Measurements from ENCODE around the gene METTL24. TPM values are rescaled to one million over a fixed set of nuclear protein-coding genes. Genes with fewer than 3 reads are reported as not detected.
A peak's percentile ranks its signal among the peaks of the same experiment; 100 is the strongest.

Gene METTL24
- total RNA-seq, 1 donor from 2014 or later, result 28.1 TPM

DNA sequence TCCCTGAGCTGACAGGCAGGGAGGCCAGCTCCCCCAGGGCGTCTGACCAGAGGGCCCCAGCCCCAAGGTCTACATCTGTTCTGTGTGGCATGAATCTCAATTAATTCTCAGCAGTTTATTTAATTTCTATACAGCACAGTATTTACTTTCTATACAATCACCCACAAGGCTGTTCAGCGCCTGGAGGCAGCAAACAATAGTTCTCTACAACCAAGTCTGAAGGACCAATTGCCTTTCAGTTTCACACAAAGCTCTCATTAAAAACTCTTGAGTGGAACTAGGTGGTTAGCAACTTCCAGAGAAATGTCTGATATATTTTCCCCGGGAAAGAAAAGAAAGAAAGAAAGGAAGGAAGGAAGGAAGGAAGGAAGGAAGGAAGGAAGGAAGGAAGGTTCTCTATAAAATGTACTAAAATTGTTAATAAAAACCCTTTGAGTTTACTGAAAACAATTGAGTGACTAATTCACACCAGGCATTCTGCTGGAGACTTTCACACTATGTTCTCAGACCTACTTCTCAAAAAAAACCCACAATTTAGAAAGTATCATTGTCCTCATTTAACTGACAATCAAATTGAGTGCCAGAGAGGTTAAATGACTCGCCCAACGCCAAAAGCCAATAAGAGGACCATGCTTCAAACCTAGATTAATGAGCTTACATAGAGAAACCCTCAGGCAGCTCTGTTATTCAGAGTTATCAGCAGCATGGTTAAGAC is 62.5 kb downstream of the METTL24 start:
- H3K4me3 Mint-ChIP-seq, result no peak overlapping the region
- peaks cover 9% of the 10 kb centered on the region for H3K9me3 Mint-ChIP-seq
- peaks cover 21% of the 10 kb centered on the region for H3K36me3 Mint-ChIP-seq
- H3K4me1 Mint-ChIP-seq, result peaks cover 31% of the 10 kb centered on the region
- no peak for DNase-seq (ENCODE audit: low spot score in 2 of 2, unreplicated experiment in 2 of 2)
- H3K27ac Mint-ChIP-seq, result peak overlapping the region; percentile 92
- TF ChIP-seq, protein P1, sequence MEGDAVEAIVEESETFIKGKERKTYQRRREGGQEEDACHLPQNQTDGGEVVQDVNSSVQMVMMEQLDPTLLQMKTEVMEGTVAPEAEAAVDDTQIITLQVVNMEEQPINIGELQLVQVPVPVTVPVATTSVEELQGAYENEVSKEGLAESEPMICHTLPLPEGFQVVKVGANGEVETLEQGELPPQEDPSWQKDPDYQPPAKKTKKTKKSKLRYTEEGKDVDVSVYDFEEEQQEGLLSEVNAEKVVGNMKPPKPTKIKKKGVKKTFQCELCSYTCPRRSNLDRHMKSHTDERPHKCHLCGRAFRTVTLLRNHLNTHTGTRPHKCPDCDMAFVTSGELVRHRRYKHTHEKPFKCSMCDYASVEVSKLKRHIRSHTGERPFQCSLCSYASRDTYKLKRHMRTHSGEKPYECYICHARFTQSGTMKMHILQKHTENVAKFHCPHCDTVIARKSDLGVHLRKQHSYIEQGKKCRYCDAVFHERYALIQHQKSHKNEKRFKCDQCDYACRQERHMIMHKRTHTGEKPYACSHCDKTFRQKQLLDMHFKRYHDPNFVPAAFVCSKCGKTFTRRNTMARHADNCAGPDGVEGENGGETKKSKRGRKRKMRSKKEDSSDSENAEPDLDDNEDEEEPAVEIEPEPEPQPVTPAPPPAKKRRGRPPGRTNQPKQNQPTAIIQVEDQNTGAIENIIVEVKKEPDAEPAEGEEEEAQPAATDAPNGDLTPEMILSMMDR (IDR thresholded peaks at IDR 0.05; ENCODE audit: unreplicated experiment), result no peak
- H3K27me3 Mint-ChIP-seq (ENCODE audit: low read depth), result no peaks in the 10 kb centered on the region

DNA sequence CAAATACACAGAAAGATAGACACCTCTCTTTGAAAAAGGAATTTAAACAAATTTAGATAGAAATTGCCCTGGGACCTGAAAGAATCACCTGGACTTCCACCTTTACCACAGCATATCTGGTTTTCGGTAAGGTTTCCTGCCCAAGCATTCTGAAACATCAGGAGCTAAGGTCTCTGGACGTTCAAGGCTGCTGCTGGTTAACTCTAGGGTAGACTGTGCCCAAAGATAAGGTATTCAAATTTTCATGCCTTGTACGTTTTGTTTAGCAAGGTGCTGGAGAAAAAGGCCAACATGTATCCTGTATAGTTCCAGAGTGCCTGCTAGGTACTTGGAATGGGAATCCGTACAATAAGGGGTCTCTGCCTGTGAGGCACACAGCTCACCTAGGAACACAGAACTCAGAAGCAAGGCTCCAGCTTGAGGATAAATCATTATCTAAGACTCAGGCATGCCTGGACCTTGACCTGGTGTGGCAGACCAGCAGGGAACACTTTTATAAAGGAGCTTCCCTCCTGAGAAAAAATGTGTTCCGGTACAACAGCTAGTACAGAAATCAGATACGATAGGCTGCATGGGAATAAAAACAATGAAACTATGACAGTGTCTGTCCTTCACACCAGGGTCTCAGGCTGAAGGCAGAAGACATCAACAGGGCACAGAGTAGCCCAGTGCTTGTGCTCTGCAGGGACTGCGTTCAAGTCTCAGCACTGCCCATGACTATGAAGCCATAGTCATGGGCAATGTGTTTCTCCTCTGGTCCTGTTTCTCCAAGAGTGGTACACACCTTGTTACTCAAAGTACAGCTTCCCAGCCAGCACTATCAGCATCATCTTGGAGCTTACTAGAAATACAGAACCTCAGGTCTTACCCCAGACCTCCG is 70.4 kb downstream of the METTL24 start:
- DNase-seq (ENCODE audit: low spot score in 2 of 2, unreplicated experiment in 2 of 2), result no peak
- Mint-ChIP-seq H3K27ac (no peak overlapping the region), H3K27me3 (ENCODE audit: low read depth) (no peaks in the 10 kb centered on the region), H3K4me3 (no peak overlapping the region), H3K4me1 (peaks cover 15% of the 10 kb centered on the region), H3K36me3 (peaks cover 48% of the 10 kb centered on the region), H3K9me3 (peaks cover 23% of the 10 kb centered on the region)
- TF ChIP-seq, protein P1 (IDR thresholded peaks at IDR 0.05; ENCODE audit: unreplicated experiment), result no peak

DNA sequence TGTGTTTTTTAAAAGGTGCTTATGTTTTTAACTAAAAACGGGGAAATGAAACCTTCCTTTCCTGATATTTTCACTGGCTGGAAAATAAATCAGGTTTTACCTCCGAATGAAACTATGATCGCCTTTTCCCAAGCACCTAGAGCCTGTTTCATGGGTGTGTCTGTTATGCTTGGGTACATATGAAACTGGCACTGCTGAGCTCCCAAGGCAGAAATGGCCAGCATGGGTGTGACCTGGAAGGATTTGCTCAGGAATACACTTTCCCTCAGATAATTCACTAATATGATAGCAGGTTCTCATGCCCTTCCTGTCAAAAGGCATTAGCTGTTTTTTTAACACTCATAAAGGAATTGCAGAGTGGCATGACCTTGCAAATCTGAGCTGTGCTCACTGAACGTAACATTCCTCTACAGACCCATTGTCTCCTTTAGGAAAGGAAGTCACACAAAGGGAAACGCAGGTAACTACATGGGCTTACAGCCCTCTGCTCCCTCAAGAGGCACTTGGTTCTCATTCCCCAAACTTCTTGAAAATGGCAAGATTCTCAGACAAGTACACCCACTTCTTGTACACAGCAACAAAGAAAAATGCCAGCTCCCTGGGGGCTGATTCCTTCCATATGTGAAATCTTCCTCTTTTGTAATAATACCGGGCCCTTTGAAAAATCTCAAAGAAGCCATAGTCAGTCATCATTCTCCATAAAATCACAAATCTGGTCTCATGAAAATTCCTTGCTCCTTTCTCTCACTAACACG is 72.7 kb downstream of the METTL24 start:
- no peak overlapping the region for H3K4me3 Mint-ChIP-seq
- TF ChIP-seq, protein P1 (IDR thresholded peaks at IDR 0.05; ENCODE audit: unreplicated experiment), result no peak
- H3K27ac Mint-ChIP-seq, result peak overlapping the region; percentile 58
- peaks cover 14% of the 10 kb centered on the region for H3K9me3 Mint-ChIP-seq
- peaks cover 15% of the 10 kb centered on the region for H3K4me1 Mint-ChIP-seq
- no peak for DNase-seq (ENCODE audit: low spot score in 2 of 2, unreplicated experiment in 2 of 2)
- H3K36me3 Mint-ChIP-seq, result peaks cover 34% of the 10 kb centered on the region
- H3K27me3 Mint-ChIP-seq (ENCODE audit: low read depth), result no peaks in the 10 kb centered on the region

DNA sequence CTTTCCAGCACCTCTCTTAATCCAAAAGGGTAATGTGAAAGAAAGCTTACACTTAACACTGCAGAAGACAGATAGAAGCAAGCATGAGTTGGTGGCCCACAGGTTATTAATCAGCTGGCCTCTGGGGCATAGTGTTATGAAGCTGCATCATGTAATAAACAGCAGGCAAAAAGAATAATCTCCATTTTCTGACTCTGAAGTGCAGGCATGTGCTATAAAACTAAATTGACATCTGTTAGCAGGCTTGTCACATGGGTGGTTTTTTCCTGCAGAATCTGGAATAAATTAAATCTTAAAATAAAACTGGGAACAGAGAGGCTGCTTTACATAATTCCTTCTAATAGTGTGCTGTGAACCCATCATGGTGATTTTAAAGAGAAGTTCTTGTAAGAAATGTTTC is 73.3 kb downstream of the METTL24 start:
- H3K36me3 Mint-ChIP-seq, result peaks cover 33% of the 10 kb centered on the region
- peaks cover 15% of the 10 kb centered on the region for H3K4me1 Mint-ChIP-seq
- H3K27ac Mint-ChIP-seq, result peak overlapping the region; percentile 58
- no peaks in the 10 kb centered on the region for H3K27me3 Mint-ChIP-seq (ENCODE audit: low read depth)
- peaks cover 13% of the 10 kb centered on the region for H3K9me3 Mint-ChIP-seq
- no peak for DNase-seq (ENCODE audit: low spot score in 2 of 2, unreplicated experiment in 2 of 2)
- TF ChIP-seq, protein P1 (IDR thresholded peaks at IDR 0.05; ENCODE audit: unreplicated experiment), result no peak
- H3K4me3 Mint-ChIP-seq, result no peak overlapping the region

DNA sequence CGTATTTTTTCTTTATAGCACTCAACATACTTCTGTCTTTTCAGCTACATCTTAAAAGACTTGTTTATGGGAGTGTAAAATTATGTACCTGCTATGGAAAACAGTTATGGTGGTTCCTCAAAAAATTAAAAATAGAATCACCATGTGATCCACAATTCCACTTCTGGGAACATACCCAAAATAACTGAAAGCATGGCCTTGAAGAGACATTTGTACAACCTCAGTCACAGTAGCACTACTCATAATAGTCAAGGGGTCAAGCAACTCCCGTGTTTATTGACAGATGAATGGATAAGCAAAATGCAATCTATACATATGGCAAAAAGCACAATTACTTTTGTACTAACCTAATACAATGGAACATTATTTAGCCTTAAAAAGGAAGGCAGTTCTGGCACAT is 74.5 kb downstream of the METTL24 start:
- Mint-ChIP-seq H3K27ac (no peak overlapping the region), H3K4me1 (peaks cover 15% of the 10 kb centered on the region), H3K4me3 (no peak overlapping the region), H3K27me3 (ENCODE audit: low read depth) (no peaks in the 10 kb centered on the region), H3K9me3 (peaks cover 8% of the 10 kb centered on the region), H3K36me3 (peaks cover 33% of the 10 kb centered on the region)
- DNase-seq (ENCODE audit: low spot score in 2 of 2, unreplicated experiment in 2 of 2), result no peak
- TF ChIP-seq, protein P1 (IDR thresholded peaks at IDR 0.05; ENCODE audit: unreplicated experiment), result no peak

All from mesothelial cell of epicardium (in vitro differentiated cells).